GM18519 (cell line): ENCODE data around the gene C22orf15.

Source experiments
- ATAC-seq: cut with Tn5 transposase; IDR thresholded peaks from one replicate; pipeline ENCODE4 v1.9.1; 2021; ENCODE audit warnings: mild to moderate bottlenecking, moderate library complexity; ENCODE audit not compliant: unreplicated experiment, low FRiP score

C22orf15 gene

DNA sequence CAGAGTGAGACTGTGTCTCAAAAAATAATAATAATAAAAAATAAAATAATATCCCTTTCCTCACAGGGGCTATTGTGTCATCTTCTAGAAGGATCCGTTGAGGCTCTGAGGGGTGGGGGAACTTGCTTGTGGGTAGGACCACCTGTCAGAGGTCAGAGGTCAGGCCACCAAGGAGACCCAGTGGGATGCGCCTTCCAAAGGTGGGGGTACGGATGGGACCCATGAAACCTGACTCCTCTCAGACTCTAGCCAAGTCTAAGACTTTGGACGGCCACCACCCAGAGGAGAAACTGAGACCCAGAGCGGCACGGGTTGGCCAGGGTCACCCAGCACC is 9.5 kb downstream of the C22orf15 start:
- ATAC-seq: no peak

DNA sequence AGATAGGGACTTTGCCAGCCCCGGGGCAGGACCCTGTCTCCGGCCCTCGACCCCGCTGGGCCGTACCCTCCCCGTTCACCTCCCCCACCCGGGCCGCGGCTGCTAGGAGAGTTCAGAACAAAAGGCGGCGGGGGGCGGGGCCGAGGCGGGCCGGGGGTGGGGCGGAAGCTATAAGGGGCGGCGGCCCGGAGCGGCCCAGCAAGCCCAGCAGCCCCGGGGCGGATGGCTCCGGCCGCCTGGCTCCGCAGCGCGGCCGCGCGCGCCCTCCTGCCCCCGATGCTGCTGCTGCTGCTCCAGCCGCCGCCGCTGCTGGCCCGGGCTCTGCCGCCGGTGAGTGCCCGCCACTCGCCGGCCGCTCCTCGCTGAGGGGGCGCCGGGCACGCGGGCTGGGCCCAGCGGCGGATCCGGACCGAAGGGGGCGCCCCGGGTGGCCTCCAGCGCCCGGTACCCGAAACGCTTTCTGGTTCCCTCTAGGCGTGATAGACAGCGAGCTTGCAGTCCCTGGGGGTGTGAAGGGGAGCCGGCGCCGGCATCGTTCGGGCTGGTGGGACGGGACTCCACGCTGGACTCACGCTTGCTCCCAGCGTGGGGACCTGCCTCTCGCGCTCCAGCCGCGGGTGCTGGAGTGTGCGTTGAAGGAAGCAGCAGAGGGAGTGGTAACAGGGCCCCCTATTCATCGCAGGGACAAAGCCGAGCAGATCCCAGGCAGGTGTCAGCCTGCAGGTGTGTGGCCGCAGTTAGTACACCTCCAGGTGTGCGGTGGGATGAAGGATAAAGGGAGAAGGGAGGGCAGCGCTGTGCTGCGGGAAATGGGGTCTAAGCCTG is 10.1 kb downstream of the C22orf15 start, which contains the start of gene MMP11:
Gene MMP11 (plus strand): TSS at position 201 of the 825 bp plus-strand sequence. CDS start 22 bp downstream, at position 223.
- ATAC-seq: no peak

DNA sequence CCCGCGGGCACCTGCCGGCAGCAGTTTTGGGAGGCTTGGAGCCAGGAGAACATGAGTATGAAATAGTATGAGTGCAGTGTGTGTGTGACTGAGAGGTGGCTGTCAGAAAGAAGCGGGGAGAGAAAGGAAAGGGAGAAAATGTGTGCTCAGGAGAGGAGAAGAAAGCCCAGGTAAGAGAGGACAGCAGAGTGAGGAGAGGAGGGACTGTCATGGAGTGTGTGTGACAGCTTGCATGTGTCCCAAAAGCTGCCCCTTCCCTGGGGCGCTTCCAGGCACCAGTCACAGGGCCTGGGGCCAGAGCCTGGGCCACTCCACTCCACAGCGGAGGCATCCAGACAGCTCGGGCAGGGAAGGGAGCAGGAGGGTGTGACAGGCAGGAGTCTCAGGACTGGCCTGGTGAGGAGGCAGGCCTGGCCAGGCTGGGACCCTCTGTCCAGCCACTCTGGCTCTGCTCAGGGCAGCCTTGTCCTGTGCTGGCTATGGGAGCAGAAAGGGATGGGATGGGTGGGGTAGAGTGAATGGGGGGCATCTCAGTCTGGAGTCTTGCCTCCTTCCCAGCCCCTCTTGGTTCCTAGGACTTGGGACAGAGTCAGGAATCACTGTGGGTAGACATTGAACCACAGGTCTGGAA is 10.8 kb downstream of the C22orf15 start:
- no peak for ATAC-seq

DNA sequence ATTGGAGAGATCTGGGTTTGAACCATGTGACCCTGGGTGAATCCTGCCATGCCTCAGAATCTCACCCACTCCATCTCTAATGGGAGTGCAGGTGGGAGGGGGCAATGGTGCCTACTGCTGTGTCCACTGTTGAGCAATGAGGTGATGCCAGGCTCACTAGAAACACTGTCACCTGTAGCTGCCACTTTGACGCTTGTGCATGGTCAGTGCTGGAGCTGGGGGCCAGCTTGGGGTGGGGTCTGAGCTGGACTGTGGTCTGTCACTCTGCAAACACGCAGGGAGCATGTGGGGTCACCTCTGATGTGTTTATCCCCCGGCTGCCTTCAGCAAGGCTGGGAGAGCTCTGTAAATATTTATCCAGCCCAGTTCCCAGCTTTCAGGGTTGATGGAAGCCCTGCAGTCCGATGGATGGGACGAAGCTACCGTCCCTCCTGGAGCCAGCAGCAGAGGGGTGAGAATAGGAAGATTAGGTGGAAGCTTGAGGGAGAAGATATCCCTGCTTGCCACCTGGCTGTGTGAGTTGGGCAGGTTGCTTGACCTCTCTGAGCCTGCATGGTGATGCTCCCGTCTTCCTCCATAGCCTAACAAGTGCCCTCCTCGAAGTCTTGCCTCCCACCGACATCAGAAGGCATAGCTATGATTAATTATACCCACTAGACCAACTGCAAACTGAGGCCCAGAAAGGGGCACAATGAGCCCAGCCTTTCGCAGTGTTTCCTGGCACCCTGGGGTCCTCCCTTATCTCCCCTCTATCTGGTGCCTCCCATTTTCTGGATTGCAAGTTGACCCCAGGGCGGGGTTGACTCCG is 11.5 kb downstream of the C22orf15 start:
- no peak for ATAC-seq

DNA sequence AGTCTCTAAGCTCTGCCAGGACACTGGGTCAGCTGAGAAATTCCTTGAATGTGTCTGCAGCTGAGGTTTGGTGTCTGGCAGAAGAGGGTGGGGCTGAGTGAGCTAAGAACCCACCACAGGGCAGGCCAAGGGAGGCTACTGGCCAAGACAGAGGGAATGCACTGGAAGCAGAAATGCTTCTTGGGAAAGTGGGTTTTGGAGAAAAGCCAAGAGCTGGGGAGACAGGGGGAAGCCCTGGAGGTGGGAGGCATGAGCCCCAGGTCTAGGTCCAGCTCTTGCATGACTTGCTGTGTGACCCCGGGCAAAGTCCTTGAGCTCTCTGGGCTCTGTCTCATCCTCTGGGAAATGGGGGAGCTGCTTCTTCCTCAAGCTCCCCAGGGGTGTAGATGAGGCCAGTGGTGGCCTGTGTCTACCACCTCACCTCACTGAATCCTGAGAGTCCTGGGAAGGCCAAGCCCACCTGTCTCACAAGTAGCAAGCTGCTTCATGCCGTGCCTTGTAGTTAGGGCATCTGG is 12.2 kb downstream of the C22orf15 start:
- ATAC-seq: no peak

DNA sequence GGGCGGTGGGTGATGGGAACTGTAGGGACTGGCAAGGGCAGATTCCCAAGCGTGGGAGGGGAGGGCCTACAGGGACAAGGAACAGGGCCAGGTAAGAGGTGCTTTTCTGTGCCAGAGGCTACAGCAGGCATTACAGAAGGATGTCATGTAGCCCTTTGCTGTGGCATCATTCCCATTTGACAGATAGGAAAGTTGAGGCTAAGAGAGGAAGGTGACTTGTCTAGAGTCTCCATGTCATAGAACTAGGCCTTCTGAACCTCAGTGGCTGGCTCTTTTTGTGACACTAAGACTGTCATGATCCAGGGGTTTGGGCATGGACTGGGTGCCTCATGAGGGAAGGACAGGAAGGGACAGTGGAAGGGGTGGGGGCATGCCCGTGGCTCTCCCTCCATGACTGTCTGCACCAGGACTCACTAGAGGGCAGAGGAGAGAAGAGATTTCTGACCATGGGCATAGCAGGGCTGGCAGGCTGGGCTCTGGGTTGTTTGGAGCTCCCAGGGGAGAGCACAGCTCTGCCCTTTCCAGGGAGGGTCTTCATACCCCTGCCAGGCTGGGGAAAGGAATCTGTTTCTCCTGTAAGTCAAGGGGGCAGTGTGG is 13.1 kb downstream of the C22orf15 start:
- ATAC-seq: no peak

GRCh38 chr22:23777776-23778576 is 15.2 kb downstream of the C22orf15 start:
- no peak for ATAC-seq

- ATAC-seq: no peak
These were observed 15.7 kb downstream of the C22orf15 start for GRCh38 chr22:23778577-23778900.

- ATAC-seq: no peak
These were observed 16.3 kb downstream of the C22orf15 start for GRCh38 chr22:23779083-23779482.

GRCh38 chr22:23779731-23780130 is 16.9 kb downstream of the C22orf15 start:
- ATAC-seq: no peak

DNA sequence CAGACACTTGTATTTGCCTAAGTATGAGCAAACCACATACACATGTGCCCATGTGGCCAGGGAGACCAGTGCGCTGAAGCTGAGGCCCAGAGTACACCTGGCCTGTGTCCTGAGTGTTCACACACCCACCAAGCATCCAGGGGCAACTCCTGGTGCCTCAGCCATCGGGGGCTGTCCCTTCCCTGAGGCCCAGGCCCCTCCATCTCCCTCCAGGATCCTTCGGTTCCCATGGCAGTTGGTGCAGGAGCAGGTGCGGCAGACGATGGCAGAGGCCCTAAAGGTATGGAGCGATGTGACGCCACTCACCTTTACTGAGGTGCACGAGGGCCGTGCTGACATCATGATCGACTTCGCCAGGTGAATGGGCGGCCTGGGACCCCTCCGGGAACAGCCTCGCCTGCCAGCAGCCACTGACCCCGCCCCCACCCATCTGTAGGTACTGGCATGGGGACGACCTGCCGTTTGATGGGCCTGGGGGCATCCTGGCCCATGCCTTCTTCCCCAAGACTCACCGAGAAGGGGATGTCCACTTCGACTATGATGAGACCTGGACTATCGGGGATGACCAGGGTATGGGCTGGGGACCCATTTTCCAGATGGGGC is 17.5 kb downstream of the C22orf15 start:
- no peak for ATAC-seq

- ATAC-seq: no peak
These were observed 18.3 kb downstream of the C22orf15 start for GRCh38 chr22:23781065-23781464.

DNA sequence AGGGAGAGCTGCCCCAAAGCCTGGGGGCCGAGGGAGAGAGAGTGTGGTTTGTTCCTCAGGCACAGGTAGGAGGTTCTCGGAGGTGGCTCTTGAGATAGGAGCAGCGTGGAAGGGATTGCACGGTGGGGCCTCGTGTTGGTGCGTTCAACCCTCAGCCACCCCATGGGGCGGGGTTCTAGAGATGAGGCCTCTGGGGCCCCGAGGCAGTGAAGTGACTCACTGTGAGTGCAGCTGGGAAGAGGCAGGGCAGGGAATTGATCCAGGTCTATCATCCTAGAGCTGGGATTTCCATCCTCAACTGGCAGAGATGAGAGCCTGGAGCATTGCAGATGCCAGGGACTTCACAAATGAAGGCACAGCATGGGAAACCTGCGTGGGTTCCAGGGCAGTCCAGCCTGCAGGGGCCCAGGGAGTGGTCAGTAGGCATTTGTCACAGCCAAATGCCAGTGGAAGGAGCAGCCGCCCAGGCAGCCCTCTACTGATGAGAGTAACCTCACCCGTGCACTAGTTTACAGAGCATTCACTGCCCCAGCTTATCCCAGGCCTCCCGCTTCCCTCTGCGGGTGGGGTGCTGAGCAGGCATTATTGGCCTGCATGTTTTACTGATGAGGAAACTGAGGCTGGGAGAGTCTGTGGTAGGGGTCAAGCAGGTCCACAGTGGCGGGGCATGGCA is 18.9 kb downstream of the C22orf15 start:
- ATAC-seq: no peak

DNA sequence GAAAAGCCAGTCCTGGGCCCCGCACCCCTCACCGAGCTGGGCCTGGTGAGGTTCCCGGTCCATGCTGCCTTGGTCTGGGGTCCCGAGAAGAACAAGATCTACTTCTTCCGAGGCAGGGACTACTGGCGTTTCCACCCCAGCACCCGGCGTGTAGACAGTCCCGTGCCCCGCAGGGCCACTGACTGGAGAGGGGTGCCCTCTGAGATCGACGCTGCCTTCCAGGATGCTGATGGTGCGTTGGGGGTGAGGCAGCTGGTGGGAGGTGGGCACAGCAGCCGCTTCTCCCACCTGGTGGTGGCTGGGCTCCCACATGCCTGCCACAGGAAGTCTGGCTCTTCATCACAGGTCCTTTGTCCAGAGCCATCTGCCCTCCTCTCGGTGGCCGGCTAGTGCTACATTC is 19.5 kb downstream of the C22orf15 start:
- ATAC-seq: no peak

DNA sequence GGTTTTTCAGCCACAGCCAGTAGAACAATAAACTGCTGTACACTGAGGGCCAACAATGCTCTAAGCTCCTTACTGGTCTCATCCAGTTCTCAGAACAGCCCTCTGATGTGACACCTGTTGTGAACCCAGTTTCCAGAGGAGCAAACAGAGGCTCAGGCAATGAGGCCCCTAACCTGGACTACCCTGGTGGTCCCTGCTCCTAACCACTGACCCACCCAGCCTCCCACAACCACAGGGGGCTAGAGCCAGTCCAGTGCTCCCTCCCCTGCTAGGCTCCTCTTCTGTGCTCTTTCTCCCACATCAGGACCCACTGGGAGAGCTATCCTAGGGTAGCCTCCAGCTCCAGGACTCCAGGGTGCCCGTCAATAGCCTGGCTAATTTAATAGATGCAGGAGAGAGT is 19.9 kb downstream of the C22orf15 start:
- no peak for ATAC-seq

GRCh38 chr22:23783265-23784150 is 20.7 kb downstream of the C22orf15 start:
- ATAC-seq: no peak

- no peak for ATAC-seq
These were observed 21.5 kb downstream of the C22orf15 start for GRCh38 chr22:23784215-23784732.

DNA sequence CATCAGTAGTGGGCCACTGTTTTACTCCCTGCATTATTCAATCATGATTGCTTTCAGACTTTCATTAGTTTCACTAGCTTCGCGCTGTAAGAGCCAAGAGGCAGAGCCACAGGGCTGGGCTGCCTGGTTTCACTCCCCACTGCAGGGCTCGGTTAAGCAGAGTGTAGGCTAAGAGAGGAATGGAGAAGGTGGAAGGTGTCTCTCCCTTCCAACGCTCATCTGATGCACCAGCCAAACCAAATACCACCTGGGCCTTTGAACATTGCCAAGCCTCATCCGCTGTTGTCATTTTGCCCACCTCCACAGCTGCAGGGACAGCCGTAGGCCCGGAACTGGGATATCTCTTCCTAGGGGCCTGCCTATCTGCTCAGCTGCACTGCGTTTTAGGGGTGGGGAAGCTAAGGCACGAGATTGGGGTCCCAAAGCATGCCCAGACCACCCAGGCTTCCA is 23.5 kb downstream of the C22orf15 start:
- no peak for ATAC-seq
